Right forelimb (tissue), 1 donor: ENCODE results near the gene LRRC26.

Source experiments
- DNase-seq: peaks from one replicate; pipeline ENCODE4 v3.0.0-alpha.2; 2018

LRRC26 gene, protein sequence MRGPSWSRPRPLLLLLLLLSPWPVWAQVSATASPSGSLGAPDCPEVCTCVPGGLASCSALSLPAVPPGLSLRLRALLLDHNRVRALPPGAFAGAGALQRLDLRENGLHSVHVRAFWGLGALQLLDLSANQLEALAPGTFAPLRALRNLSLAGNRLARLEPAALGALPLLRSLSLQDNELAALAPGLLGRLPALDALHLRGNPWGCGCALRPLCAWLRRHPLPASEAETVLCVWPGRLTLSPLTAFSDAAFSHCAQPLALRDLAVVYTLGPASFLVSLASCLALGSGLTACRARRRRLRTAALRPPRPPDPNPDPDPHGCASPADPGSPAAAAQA

GRCh38 chr9:137169896-137170358, at the start of gene LRRC26:
Gene LRRC26 (minus strand): TSS chr9:137170051. CDS start chr9:137169943, 108 bp downstream.
- no peak for DNase-seq

DNA sequence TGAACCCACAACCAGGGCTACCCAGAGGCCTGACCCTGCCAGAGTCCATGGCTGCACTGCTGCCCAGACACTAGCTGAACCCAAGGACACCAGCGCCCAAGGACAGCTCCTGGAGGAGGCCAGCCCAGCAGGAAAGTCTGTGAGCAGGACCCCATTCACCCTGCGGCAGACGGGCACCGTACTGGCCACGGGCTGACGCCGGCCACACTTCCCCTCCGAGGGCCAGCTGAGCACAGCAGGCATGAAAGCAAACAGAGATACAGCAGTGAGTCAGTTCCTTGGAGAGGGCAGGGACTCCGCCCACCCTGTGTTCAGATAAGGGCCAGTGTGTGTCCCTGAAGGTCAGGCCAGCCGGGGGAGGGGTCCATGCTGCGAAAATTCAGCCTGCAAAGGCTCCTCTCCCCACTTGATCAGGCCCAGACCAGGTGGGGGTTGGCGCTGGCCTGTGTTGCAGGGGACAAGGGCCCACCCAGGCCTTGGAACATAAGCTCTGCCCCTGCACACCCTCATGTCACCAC, 49.0 kb upstream of the LRRC26 start:
- DNase-seq = no peak

- no peak for DNase-seq
Observed at GRCh38 chr9:137218212-137218753, 48.4 kb upstream of the LRRC26 start.

- no peak for DNase-seq
Observed at GRCh38 chr9:137217276-137218211, 47.7 kb upstream of the LRRC26 start.

DNA sequence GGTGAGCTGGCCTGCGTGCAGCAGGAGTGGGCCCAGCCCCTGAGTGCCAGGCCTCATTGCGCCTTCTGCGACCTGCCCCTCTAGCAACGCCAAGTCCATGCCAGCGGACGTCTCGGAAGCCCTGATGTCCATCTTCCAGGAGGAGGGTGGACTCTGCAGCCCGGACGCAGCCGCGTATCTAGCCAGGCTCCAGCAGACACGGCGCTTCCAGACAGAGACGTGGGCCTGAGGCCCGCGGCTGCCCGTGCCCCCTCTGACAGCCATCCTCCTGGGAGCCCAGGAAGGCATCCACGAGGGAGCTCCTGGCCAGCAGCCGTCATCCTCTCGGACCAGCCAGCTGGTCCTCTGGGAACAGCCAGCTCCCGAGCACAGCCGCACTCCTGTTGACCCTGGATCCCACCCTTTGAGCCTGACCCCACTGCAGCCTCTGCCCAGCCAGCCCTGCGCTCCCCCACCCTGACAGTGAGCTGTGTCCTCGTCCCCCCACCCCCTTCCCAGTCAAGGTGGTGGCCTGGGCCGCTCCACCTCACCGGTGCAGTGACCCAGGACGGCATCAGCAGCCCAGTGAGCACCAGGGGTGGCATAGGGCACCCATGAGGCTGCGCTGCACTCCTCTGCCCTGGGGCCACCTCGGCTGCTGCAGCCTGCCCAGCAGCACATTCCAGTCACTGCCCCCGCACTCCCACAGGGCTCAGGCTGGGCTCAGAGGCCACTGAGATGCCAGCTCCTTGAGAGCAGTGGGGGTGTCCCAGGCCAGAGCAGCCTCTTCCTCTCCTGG, 46.5 kb upstream of the LRRC26 start:
- DNase-seq = no peak

- no peak for DNase-seq
Observed at GRCh38 chr9:137215196-137215986, 45.5 kb upstream of the LRRC26 start.

DNA sequence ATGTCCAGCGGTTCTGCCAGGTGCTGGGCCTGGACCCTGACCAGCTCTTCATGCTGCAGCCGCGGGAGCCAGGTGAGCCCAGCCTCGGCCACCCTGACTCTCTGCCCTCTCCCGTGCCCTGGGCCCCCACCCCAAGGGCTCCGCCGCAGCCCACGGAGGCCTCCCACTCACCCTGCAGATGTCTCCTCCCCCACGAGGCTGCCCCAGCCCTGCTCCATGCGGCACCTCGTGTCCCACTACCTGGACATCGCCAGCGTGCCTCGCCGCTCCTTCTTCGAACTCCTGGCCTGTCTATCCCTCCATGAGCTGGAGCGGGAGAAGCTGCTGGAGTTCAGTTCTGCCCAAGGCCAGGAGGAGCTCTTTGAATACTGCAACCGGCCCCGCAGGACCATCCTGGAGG, 44.8 kb upstream of the LRRC26 start:
- DNase-seq = no peak

DNA sequence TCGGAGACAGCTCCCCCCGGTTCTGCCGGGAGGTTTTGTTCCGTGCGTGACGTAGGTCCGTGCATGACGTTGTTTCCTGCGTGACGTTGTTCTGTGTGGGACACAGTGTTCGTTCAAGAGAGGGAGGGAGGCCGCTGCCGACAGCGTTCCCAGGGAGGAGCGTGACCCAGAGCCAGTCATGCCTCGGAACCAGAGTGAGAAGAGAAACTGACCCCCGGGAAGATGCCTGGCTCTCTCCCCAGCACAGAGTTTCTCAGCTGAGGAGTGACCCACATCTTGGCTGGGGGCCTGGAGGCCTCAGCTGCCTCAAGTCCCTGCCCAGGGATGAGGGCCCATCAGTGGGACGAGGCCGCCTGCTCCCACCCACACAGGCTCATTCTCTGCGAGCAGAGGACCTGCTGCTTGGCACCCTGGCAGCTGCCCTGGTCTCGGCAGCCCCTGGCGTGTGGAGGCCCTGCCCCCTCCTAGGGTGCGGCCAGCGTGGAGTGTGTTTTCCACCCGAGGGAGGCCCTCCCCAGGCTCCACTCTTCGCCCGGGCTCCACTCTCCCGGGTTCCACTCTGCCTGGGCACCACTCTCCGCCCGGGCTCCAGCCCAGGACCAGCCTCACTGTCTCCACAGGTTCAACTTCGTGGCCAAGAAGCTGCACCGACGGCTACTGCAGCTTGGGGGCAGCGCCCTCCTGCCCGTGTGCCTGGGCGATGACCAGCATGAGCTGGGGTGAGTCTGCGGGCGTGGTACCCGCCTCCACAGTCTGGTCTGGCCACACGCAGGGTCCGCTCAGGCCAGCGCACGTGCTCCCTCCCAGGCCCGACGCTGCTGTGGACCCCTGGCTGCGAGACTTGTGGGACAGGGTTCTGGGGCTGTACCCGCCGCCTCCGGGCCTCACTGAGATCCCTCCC, 43.6 kb upstream of the LRRC26 start:
- no peak for DNase-seq

DNA sequence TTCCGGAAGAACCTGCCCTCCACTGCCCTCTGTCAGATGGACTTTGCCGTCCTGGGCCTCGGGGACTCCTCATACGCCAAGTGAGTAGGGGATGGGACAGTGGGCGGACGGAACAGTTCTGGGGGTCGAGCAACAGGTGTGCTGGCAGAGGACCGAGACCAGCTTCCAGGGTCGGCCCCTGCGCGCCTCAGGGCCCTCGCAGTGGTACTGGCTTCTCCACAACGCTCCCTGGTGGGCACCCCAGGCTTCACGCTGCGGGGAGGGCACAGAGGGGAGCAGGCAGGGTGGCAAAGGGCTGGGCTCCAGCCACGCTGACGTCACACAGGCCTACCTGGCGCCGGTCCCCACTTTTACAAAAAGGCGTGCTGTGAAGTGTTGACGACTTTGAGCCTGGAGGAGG, 42.7 kb upstream of the LRRC26 start:
- no peak for DNase-seq

GRCh38 chr9:137211532-137211931, 41.7 kb upstream of the LRRC26 start:
- no peak for DNase-seq

DNA sequence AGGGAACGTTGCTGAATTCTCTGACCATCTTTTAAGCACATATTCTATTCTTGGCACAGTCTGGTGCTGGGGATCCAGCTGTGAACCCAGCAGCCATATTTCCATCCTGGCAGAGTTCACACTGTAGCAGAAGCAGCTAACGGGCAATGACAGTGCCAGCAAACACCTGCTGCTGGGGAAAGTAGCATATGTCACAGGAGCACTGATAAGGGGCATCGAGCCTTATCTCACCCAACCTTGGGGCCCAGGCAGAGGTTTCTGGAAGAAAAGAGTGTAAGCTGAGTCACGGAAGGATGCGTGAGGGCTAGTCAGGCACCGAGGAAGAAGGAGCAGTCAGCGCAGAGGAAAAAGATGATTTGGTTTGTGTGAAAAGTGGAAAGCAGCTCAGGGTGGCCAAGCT, 36.8 kb upstream of the LRRC26 start:
- DNase-seq = no peak

GRCh38 chr9:137205126-137206069, 35.5 kb upstream of the LRRC26 start, which contains the start of the genes NDOR1 and TMEM203:
Gene NDOR1 (plus strand): TSS chr9:137205700. CDS start chr9:137205778, 78 bp downstream.
Gene TMEM203 (minus strand): TSS chr9:137205648. CDS start chr9:137205414, 234 bp downstream.
- peak; percentile 96 for DNase-seq

GRCh38 chr9:137204731-137205125, 34.9 kb upstream of the LRRC26 start:
- no peak for DNase-seq

DNA sequence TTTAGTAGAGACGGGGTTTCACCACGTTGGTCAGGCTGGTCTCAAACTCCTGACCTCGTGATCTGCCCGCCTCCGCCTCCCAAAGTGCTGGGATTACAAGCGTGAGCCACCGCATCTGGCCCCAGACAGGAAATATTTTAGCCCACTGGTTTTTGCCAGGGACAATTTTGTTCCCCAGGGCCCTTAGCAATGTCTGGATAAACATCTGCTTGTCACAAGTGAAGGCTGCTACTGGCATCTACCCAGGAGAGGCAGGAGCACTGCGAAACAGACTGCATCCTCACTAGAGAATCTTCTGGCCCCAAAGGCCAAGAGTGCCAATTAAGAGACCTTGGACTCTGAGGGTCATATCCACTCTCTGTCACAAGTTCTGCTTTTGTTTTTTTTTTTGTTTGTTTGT, 33.1 kb upstream of the LRRC26 start:
- no peak for DNase-seq

DNA sequence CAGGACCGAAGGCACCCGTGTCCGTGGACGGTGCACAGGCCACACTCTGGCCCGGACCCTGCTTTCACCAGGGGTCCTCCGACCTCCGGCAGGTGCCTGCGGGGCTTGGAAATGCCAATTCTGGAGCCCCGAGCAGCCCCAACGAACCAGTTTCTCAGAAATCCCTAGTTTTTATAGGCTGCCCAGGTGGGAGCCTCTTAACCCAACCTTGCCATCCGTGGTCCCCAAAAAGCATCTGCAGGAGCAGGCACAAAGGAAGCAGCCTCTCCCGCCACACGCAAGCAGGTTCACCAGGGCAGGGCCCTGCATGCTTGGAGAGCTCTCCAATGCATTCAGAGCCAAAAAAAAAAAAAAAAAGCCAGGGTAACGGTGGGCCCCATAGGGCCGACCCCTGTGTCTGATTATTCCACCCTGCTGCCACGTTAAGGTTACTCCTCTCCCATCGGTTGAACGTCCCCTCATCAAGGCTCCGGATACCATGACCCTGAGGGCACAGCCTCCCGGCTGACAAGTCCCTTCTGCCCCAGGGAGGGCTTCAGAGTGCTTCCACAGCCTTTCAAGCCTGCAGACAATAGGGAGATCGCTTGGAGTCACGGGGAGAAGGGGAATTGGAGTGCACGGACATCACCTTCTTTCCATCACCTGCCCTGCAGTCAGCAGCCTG, 31.5 kb upstream of the LRRC26 start:
- no peak for DNase-seq

GRCh38 chr9:137200311-137201204, 30.7 kb upstream of the LRRC26 start, which contains the start of gene TPRN:
Gene TPRN (minus strand): TSS chr9:137200741. CDS start chr9:137200711, 30 bp downstream.
- peak; percentile 97 for DNase-seq

- no peak for DNase-seq
Observed at GRCh38 chr9:137199411-137200121, 29.7 kb upstream of the LRRC26 start.
